SK-N-SH treated with all-trans-retinoic acid at 6 μM for 48 hours (cell line): ENCODE results near the gene REPS1.

Experiments used
- ATAC-seq: fragments of 200-7000 bp; cut with Tn5 transposase; 3 replicates; pipeline ENCODE4 v1.9.1; 2020; ENCODE audit warnings: mild to moderate bottlenecking, moderate library complexity
- ARNTL ChIP-seq: fragments of 450-650 bp; formaldehyde crosslinking; IDR thresholded peaks from 2 replicates; pipeline ENCODE4 v1.5.0; 2020; ENCODE audit warnings: low read depth, mild to moderate bottlenecking, moderate library complexity, borderline replicate concordance
- CREB5 ChIP-seq: fragments of 250-450 bp; sonication (Bioruptor Pico); IDR thresholded peaks from 2 replicates; pipeline ENCODE4 v1.5.1; 2020; ENCODE audit warnings: low read depth, mild to moderate bottlenecking, moderate library complexity
- CSDC2 ChIP-seq: fragments of 250-450 bp; sonication (Bioruptor Pico); IDR thresholded peaks from 2 replicates; pipeline ENCODE4 v1.5.0; 2020; ENCODE audit warnings: mild to moderate bottlenecking, moderate library complexity
- CSRNP3 ChIP-seq: fragments of 250-450 bp; sonication (Bioruptor Pico); IDR thresholded peaks from 2 replicates; pipeline ENCODE4 v1.5.1; 2021; ENCODE audit warnings: mild to moderate bottlenecking, moderate library complexity
- ESRRG ChIP-seq: fragments of 250-450 bp; sonication (Bioruptor Pico); IDR thresholded peaks from 2 replicates; pipeline ENCODE4 v1.6.1; 2021; ENCODE audit warnings: mild to moderate bottlenecking
- GLIS3 ChIP-seq: fragments of 250-450 bp; sonication (Bioruptor Pico); IDR thresholded peaks from 2 replicates; pipeline ENCODE4 v1.5.0; 2020; ENCODE audit warnings: mild to moderate bottlenecking, moderate library complexity
- ISL1 ChIP-seq: fragments of 250-450 bp; sonication (Bioruptor Pico); IDR thresholded peaks from 2 replicates; pipeline ENCODE4 v2.1.2; 2022; ENCODE audit warnings: mild to moderate bottlenecking, moderate library complexity
- PATZ1 ChIP-seq: fragments of 250-450 bp; sonication (Bioruptor Pico); IDR thresholded peaks from 2 replicates; pipeline ENCODE4 v1.8.0; 2020; ENCODE audit warnings: mild to moderate bottlenecking, moderate library complexity, borderline replicate concordance
- PPARA ChIP-seq: fragments of 250-450 bp; sonication (Bioruptor Pico); IDR thresholded peaks from 2 replicates; pipeline ENCODE4 v1.5.0; 2020; ENCODE audit warnings: mild to moderate bottlenecking, borderline replicate concordance
- RARB ChIP-seq: fragments of 250-450 bp; sonication (Bioruptor Pico); IDR thresholded peaks from 2 replicates; pipeline ENCODE4 v1.8.0; 2021; ENCODE audit warnings: mild to moderate bottlenecking, moderate library complexity
- SNAI2 ChIP-seq: fragments of 250-450 bp; sonication (Bioruptor Pico); IDR thresholded peaks from 2 replicates; pipeline ENCODE4 v1.5.0; 2020; ENCODE audit warnings: mild to moderate bottlenecking, moderate library complexity
- TCF4 ChIP-seq: fragments of 250-450 bp; sonication (Bioruptor Pico); IDR thresholded peaks from 2 replicates; pipeline ENCODE4 v1.8.0; 2021; ENCODE audit warnings: mild to moderate bottlenecking, moderate library complexity, borderline replicate concordance
- TOX ChIP-seq: fragments of 250-450 bp; sonication (Bioruptor Pico); IDR thresholded peaks from 2 replicates; pipeline ENCODE4 v1.8.0; 2021; ENCODE audit warnings: mild to moderate bottlenecking, moderate library complexity, borderline replicate concordance
- ZC3H10 ChIP-seq: fragments of 250-450 bp; sonication (Bioruptor Pico); IDR thresholded peaks from 2 replicates; pipeline ENCODE4 v1.5.1; 2021; ENCODE audit warnings: mild to moderate bottlenecking, moderate library complexity
- ZFP3 ChIP-seq: fragments of 250-450 bp; sonication (Bioruptor Pico); IDR thresholded peaks from 2 replicates; pipeline ENCODE4 v1.5.0; 2020; ENCODE audit warnings: mild to moderate bottlenecking, moderate library complexity
- ZFP30 ChIP-seq: fragments of 450-650 bp; formaldehyde crosslinking; IDR thresholded peaks from 2 replicates; pipeline ENCODE4 v1.5.0; 2022; ENCODE audit warnings: mild to moderate bottlenecking, moderate library complexity
- ZNF565 ChIP-seq: fragments of 450-650 bp; formaldehyde crosslinking; conservative IDR thresholded peaks from 2 replicates; pipeline ENCODE4 v1.5.0; 2020; ENCODE audit warnings: low read depth, mild to moderate bottlenecking, moderate library complexity
- ZNF70 ChIP-seq: fragments of 450-650 bp; formaldehyde crosslinking; IDR thresholded peaks from 2 replicates; pipeline ENCODE4 v1.5.0; 2020; ENCODE audit warnings: mild to moderate bottlenecking, moderate library complexity
- ZNF8 ChIP-seq: fragments of 450-650 bp; formaldehyde crosslinking; IDR thresholded peaks from 2 replicates; pipeline ENCODE4 v1.5.0; 2020; ENCODE audit warnings: mild to moderate bottlenecking, moderate library complexity
- TF ChIP-seq, protein P1 (sequence below): fragments of 250-450 bp; sonication (Bioruptor Pico); IDR thresholded peaks from 2 replicates; pipeline ENCODE4 v1.8.0; 2021; ENCODE audit warnings: low read depth, mild to moderate bottlenecking, moderate library complexity, borderline replicate concordance
- TF ChIP-seq, protein P2 (sequence below): fragments of 250-450 bp; sonication (Bioruptor Pico); IDR thresholded peaks from 2 replicates; pipeline ENCODE4 v1.5.0; 2020; ENCODE audit warnings: mild to moderate bottlenecking, moderate library complexity

REPS1 gene

GRCh38 chr6:138896104-138896756 lies 91.8 kb downstream of the REPS1 start:
- no peak for TF ChIP-seq PPARA (CRISPR knock-in tag)
- TF ChIP-seq ZC3H10 (CRISPR knock-in tag) = no peak
- no peak for TF ChIP-seq ARNTL (CRISPR knock-in tag)
- TF ChIP-seq CSRNP3 (CRISPR knock-in tag) = no peak
- no peak for TF ChIP-seq ISL1 (CRISPR knock-in tag)
- no peak for TF ChIP-seq CSDC2 (CRISPR knock-in tag)
- TF ChIP-seq ZFP3 = no peak
- ATAC-seq = no peak

- TF ChIP-seq ISL1 (CRISPR knock-in tag) (no peak), SNAI2 (CRISPR knock-in tag) (no peak), PATZ1 (CRISPR knock-in tag) (no peak), ESRRG (CRISPR knock-in tag) (no peak), ZNF8 (CRISPR knock-in tag) (no peak), RARB (no peak), ZNF565 (CRISPR knock-in tag) (no peak), ARNTL (CRISPR knock-in tag) (no peak), CSRNP3 (CRISPR knock-in tag) (no peak), PPARA (CRISPR knock-in tag) (no peak), TCF4 (no peak), CREB5 (no peak), ZNF70 (no peak), CSDC2 (CRISPR knock-in tag) (no peak), TOX (CRISPR knock-in tag) (no peak), ZFP30 (no peak), GLIS3 (CRISPR knock-in tag) (no peak), ZFP3 (no peak)
- TF ChIP-seq, protein P1, sequence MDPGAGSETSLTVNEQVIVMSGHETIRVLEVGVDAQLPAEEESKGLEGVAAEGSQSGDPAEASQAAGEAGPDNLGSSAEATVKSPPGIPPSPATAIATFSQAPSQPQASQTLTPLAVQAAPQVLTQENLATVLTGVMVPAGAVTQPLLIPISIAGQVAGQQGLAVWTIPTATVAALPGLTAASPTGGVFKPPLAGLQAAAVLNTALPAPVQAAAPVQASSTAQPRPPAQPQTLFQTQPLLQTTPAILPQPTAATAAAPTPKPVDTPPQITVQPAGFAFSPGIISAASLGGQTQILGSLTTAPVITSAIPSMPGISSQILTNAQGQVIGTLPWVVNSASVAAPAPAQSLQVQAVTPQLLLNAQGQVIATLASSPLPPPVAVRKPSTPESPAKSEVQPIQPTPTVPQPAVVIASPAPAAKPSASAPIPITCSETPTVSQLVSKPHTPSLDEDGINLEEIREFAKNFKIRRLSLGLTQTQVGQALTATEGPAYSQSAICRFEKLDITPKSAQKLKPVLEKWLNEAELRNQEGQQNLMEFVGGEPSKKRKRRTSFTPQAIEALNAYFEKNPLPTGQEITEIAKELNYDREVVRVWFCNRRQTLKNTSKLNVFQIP (CRISPR knock-in tag) = no peak
- TF ChIP-seq, protein P2, sequence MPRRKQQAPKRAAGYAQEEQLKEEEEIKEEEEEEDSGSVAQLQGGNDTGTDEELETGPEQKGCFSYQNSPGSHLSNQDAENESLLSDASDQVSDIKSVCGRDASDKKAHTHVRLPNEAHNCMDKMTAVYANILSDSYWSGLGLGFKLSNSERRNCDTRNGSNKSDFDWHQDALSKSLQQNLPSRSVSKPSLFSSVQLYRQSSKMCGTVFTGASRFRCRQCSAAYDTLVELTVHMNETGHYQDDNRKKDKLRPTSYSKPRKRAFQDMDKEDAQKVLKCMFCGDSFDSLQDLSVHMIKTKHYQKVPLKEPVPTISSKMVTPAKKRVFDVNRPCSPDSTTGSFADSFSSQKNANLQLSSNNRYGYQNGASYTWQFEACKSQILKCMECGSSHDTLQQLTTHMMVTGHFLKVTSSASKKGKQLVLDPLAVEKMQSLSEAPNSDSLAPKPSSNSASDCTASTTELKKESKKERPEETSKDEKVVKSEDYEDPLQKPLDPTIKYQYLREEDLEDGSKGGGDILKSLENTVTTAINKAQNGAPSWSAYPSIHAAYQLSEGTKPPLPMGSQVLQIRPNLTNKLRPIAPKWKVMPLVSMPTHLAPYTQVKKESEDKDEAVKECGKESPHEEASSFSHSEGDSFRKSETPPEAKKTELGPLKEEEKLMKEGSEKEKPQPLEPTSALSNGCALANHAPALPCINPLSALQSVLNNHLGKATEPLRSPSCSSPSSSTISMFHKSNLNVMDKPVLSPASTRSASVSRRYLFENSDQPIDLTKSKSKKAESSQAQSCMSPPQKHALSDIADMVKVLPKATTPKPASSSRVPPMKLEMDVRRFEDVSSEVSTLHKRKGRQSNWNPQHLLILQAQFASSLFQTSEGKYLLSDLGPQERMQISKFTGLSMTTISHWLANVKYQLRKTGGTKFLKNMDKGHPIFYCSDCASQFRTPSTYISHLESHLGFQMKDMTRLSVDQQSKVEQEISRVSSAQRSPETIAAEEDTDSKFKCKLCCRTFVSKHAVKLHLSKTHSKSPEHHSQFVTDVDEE (CRISPR knock-in tag) = no peak
- ATAC-seq = no peak
Observed at GRCh38 chr6:138891255-138891986, 96.6 kb downstream of the REPS1 start.
